Measurements from ENCODE around the gene GLCE. TPM values are rescaled to one million over a fixed set of nuclear protein-coding genes. Genes with fewer than 3 reads are reported as not detected.
A peak's percentile ranks its signal among the peaks of the same experiment; 100 is the strongest.

The GLCE gene
- total RNA-seq, 2 donors from 2014 or later, result 9.2 to 11.1 TPM

GRCh38 chr15:69185216-69185615 is 24.8 kb downstream of the GLCE start:
- DNase-seq (no peak), ATAC-seq (no peak)
- intact Hi-C loops (cut with DNase I), result no loop called here

GRCh38 chr15:69185706-69186105 is 25.3 kb downstream of the GLCE start:
- DNase-seq, result no peak

GRCh38 chr15:69189157-69189556 is 28.7 kb downstream of the GLCE start:
- no peak for ATAC-seq
- intact Hi-C loops (cut with DNase I), result no loop called here
- DNase-seq, result no peak

More at GRCh38 chr15:69185706-69186105, 25.3 kb downstream of the GLCE start:
- no peak for ATAC-seq
- intact Hi-C loops (cut with DNase I), result no loop called here

DNA sequence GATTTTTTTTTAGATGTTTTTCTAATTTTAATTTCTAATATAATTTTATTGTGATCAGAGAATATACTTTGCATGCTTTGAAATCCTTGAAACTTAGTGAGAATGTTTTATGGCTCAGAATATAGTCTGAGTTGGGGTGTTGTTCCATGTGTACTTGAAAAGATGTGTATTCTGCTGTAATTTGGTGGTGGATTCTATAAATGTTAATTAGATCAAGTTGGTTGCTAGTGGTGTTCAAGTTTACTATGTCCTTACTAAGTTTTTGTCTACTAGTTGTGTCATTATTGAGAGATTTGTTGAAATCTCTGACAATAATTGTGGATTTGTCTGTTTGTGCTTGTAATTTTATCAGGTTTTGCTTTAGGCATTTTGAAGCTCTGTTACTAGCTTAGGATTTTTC is 29.7 kb downstream of the GLCE start:
- intact Hi-C loops (cut with DNase I), result no loop called here
- no peak for ATAC-seq

DNA sequence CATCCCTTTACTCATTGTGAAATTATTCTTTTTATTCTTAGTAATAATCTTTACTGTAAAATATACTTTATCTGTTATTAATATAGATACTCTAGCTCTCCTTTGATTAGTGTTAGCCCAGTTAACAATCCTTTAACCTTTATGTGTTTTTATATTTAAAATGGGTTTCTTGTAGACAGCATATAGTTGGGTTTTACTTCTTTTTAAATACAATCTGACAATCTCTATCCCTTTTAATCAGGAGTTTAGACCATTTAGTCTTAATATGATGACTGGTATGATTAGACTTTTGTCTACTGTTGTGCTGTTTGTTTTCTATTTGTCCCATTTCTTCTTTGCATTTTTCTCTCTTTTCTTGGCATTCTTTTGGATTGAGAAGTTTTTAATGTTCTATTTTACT is 30.1 kb downstream of the GLCE start:
- intact Hi-C loops (cut with DNase I), result no loop called here
- ATAC-seq (no peak), DNase-seq (no peak)

More for the DNA sequence above, 29.7 kb downstream of the GLCE start:
- no peak for DNase-seq

- intact Hi-C loops (cut with DNase I), result no loop called here
- peak in 1 of 2 donors; percentile 63 for ATAC-seq
- no peak for DNase-seq
These were observed 33.8 kb downstream of the GLCE start for GRCh38 chr15:69194025-69194827.

DNA sequence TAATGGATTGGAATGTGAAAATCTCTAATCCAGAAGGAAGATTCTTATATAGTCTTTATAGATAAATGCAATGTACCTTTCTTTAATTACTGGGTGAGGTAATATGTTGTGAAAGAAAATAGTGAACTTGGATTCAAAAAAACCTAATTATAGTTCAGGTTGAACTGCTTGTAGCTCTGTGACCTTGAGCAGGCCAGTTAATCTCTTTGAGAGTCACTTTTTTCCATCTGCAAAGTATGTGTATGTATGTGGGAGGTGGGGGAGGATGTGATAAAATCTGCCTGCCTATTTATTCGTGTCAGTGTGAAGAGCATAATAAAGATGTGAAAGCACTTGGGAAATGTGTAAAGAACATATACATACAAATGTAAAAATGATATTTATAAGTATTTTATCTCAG is 34.4 kb downstream of the GLCE start:
- ATAC-seq (peak in 1 of 2 donors; percentile 44), DNase-seq (no peak)
- intact Hi-C loops (cut with DNase I), result no loop called here

DNA sequence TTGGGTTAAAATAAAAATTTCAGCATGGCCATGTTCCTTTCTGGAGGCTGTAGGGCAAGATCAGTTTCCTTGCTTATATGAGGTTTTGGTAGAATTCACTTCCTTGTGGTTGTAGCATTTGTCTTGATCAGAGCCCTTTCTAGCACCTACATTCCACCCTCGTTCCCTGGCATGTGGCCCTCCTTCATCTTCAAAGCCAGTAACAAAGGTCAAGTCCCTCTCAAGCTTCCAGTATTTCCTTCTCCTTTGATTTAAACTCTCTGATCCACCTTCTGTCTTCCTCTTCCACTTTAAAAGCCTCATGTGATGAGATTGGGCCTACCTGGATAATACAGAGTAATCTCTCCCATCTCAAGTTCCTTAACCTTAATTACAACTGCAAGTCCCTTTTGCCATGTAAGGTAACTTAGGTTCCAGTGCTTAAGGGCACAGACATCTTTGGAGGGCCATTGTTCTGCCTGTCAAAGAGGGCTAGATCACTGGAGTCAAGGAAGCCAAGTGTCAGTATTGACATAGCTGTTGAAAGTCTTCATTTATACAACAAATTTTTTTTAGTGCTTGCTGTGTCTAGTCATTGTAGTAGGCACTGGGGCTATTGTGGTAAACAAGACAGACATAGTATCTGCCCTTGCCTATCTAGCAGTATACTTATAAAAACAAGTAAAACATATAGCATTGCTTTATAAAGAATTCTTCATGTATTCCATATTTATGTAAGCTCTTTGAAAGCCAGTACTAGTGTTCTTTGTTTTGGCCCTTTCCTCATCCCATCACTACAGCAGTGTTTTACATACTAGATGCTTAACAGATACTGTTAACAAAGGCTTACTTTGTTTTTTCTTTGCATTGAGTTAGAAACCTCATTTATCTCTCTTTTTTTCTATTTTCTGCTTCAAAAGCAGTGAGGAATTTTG is 40.7 kb downstream of the GLCE start:
- intact Hi-C loops (cut with DNase I), result no loop called here
- DNase-seq, result no peak
- ATAC-seq, result no peak

GRCh38 chr15:69206079-69206478 is 45.6 kb downstream of the GLCE start:
- DNase-seq (no peak), ATAC-seq (no peak)
- intact Hi-C loops (cut with DNase I), result no loop called here

- ATAC-seq, result no peak
- DNase-seq, result no peak
- intact Hi-C loops (cut with DNase I), result no loop called here
These were observed 49.2 kb downstream of the GLCE start for GRCh38 chr15:69209661-69210060.

- intact Hi-C loops (cut with DNase I), result no loop called here
- DNase-seq (no peak), ATAC-seq (no peak)
These were observed 50.1 kb downstream of the GLCE start for GRCh38 chr15:69210574-69210973.

GRCh38 chr15:69213786-69214185 is 53.4 kb downstream of the GLCE start:
- no peak for DNase-seq
- no peak for ATAC-seq
- intact Hi-C loops (cut with DNase I), result no loop called here

DNA sequence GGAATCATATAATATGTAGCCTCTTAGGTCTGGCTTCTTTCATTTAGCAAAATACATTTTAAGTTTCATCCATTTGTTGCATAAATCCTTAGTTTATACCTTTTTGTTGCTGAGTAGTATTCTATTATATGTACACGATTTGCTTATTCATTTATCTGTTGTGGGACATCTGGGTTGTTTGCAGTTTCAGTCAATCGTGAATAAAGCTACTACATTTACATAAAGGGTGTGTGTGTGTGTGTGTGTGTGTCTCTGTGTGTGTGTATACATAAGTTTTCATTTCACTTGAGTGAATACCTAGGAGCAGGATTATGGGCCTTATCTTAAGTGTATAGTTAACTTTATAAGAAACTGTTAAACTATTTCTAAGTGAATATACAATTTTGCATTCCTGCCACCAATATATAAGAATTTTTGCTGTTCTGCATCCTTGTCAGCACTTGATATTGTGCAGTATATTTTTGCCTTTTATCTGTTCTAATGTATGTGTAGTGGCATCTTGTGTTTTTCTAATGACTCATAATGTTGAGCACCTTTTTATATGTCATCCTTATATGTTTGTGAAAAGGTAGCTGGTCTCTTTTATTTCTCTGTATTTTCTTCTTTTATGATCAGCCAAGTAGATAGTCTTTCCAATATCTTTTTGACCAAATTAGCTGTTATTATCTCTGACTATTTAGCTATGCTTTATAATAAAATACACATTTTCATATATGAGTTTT is 55.0 kb downstream of the GLCE start:
- intact Hi-C loops (cut with DNase I), result no loop called here
- ATAC-seq (no peak), DNase-seq (no peak)

DNA sequence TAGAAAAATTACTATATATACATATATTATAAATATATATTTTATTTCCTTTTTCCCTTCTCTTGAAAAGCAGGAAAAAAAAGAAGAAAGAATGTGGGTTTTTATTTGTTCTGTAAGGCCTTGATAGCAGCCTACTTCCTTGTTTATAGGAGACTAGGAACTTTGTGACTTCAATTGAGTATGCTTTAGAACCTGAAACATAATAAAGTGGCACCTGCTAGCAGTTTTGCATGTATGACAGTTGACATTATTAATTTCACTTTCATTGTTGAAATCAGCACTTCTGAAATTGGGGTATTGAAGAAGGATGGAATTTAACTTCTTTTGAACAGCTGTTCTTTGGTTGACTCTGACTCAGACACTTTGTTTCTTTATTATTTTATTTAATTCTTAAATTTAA is 56.9 kb downstream of the GLCE start:
- intact Hi-C loops (cut with DNase I), result no loop called here
- no peak for ATAC-seq
- DNase-seq, result no peak

DNA sequence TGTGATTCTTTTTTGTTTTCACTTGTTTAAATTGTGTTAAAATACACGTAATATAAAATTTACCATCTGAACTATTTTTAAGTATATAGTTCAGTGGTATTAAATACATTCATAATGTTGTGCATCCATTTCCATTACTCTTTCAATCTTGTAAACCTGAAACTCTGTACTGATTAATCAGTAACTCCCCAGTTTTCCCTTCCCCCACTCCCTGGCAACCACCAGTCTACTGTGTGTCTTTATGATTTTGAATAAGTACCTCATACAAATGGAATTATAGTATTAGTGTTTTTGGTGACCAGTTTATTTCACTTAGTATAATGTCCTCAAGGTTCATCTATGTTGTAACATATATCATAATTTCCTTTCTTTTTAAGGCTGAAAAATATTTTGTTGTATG is 59.3 kb downstream of the GLCE start:
- DNase-seq (no peak), ATAC-seq (no peak)
- intact Hi-C loops (cut with DNase I), result loop anchor here in 1 of 2 donors (10.0 kb wide), 1 partner anchor 55 kb away; the partner anchor contains the start of gene GLCE

DNA sequence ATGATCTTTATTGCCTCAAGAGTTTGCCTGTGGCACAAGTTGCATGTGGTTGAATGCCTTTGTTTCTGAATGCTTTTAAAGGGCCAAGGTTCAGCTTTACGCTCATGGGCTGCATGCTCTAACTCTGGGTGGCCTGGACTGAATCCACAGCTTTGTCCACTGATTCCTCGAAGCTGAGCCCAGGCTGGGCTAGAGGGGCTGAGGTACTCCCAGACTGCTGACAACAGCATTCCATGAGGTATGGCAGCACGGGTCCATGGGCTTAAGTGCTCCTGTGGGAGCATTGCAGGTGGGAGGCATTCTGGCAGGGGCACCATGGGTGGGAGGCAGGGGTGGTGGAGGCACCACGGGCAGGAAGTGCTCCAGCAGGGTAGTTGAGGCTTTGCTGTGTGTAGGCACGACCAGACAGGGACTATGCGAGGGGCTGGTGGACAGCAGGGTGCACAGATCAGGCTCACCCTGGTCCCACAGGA is 61.6 kb downstream of the GLCE start:
- no peak for DNase-seq
- intact Hi-C loops (cut with DNase I), result loop anchor here in 1 of 2 donors (10.0 kb wide), 1 partner anchor 57 kb away; the partner anchor contains the start of gene GLCE
- no peak for ATAC-seq

GRCh38 chr15:69223083-69223813 is 62.8 kb downstream of the GLCE start:
- intact Hi-C loops (cut with DNase I), result loop anchor here in 1 of 2 donors (10.0 kb wide), 1 partner anchor 58 kb away; the partner anchor contains the start of gene GLCE
- no peak for DNase-seq
- ATAC-seq, result no peak

DNA sequence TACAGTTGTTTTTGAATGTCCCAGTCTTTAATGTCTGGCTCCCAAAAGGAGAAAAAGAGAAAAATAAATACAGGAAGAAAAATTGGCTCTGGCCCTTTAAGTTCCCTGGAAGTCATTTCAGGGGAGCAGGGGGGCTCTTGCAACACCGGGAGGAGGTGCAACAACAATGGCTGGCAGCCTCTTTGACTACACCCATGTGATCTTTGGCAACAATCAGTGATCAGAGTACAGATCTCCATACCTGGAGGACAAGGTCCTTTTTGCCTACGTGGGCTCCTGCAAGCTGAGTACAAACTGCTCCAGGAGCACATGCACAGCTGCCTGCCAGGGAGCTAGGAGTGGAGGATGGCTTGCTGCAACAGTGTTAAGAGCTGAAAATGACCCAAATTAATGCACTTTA is 63.9 kb downstream of the GLCE start:
- intact Hi-C loops (cut with DNase I), result loop anchor here in 1 of 2 donors (2.0 to 10.0 kb wide), 2 partner anchors 60 to 166 kb away; partner anchors contain the start of gene GLCE
- no peak for DNase-seq
- no peak for ATAC-seq
